Neural cell (in vitro differentiated cells): ENCODE data around the gene SLC24A3. TPM values are rescaled to one million over a fixed set of nuclear protein-coding genes. Genes with fewer than 3 reads are reported as not detected.

Experiments used
- H2AFZ ChIP-seq: fragments of 200-600, 300-800 bp; sonication (generic), shearing (Covaris generic); 2 replicates; pipeline ENCODE4 v1.6.0; 2014; ENCODE audit warnings: low read depth, mild to moderate bottlenecking, antibody characterized with exemption, low read length, moderate library complexity
- H3F3A ChIP-seq: fragments of 200-600 bp; shearing (Covaris generic); 2 replicates; pipeline ENCODE4 v1.6.1; 2016; ENCODE audit warnings: mild to moderate bottlenecking, moderate library complexity, mixed read lengths, antibody characterized with exemption, low read length; ENCODE audit not compliant: insufficient read depth, poor library complexity, severe bottlenecking
- H3K27ac ChIP-seq: fragments of 200-600, 300-800 bp; sonication (generic), shearing (Covaris generic); 2 replicates; pipeline ENCODE4 v1.5.1; 2014; ENCODE audit warnings: mild to moderate bottlenecking, low read length, moderate library complexity
- H3K27me3 ChIP-seq: fragments of 300-800, 200-600 bp; sonication (generic), shearing (Covaris generic); 2 replicates; pipeline ENCODE4 v1.6.0; 2014; ENCODE audit warnings: mild to moderate bottlenecking, low read depth, low read length, moderate library complexity; ENCODE audit not compliant: insufficient read depth
- H3K36me3 ChIP-seq: fragments of 300-800, 200-600 bp; sonication (generic), shearing (Covaris generic); 2 replicates; pipeline ENCODE4 v1.5.1; 2014; ENCODE audit warnings: mild to moderate bottlenecking, antibody characterized with exemption, low read length, moderate library complexity; ENCODE audit not compliant: insufficient read depth
- H3K4me2 ChIP-seq: fragments of 300-800, 200-600 bp; sonication (generic), shearing (Covaris generic); 2 replicates; pipeline ENCODE4 v1.6.0; 2014; ENCODE audit warnings: mild to moderate bottlenecking, low read length
- H3K4me3 ChIP-seq: fragments of 300-800, 200-600 bp; sonication (generic), shearing (Covaris generic); 2 replicates; pipeline ENCODE4 v1.5.1; 2014; ENCODE audit warnings: mild to moderate bottlenecking, low read length, moderate library complexity
- H3K79me2 ChIP-seq: fragments of 200-600 bp; shearing (Covaris generic); replicated peaks from 2 replicates; pipeline ENCODE4 v1.6.0; 2014; ENCODE audit warnings: mild to moderate bottlenecking, low read length, moderate library complexity; ENCODE audit not compliant: insufficient read depth
- H3K9ac ChIP-seq: fragments of 300-800, 200-600 bp; sonication (generic), shearing (Covaris generic); 2 replicates; pipeline ENCODE4 v1.6.1; 2016; ENCODE audit warnings: mild to moderate bottlenecking, low read length, mixed read lengths
- H3K9me2 ChIP-seq: fragments of 200-600 bp; shearing (Covaris generic); 2 replicates; pipeline ENCODE4 v1.6.1; 2016; ENCODE audit warnings: mild to moderate bottlenecking, low read length, mixed read lengths; ENCODE audit not compliant: insufficient read depth
- H3K9me3 ChIP-seq: fragments of 200-600, 300-800 bp; sonication (generic), shearing (Covaris generic); 2 replicates; pipeline ENCODE4 v1.6.1; 2016; ENCODE audit warnings: mild to moderate bottlenecking, mixed run types, low read length, moderate library complexity, mixed read lengths
- H4K20me1 ChIP-seq: fragments of 200-600 bp; shearing (Covaris generic); 2 replicates; pipeline ENCODE4 v1.6.1; 2016; ENCODE audit warnings: mild to moderate bottlenecking, mixed run types; ENCODE audit not compliant: insufficient read depth
- EP300 ChIP-seq: fragments of 450-650 bp; conservative IDR thresholded peaks from 2 replicates; pipeline ENCODE4 v1.6.1; 2014; ENCODE audit warnings: antibody characterized with exemption, mild to moderate bottlenecking, moderate library complexity; ENCODE audit not compliant: poor library complexity, severe bottlenecking
- EZH2 ChIP-seq: fragments of 200-600, 300-800 bp; shearing (Covaris generic), sonication (generic); IDR thresholded peaks from 2 replicates; pipeline ENCODE4 v1.6.1; 2014; ENCODE audit warnings: antibody characterized with exemption, low read length, borderline replicate concordance, mild to moderate bottlenecking; ENCODE audit not compliant: insufficient read depth, poor library complexity, severe bottlenecking
- MXI1 ChIP-seq: fragments of 450-650 bp; conservative IDR thresholded peaks from 2 replicates; pipeline ENCODE4 v1.6.1; 2014; ENCODE audit warnings: antibody characterized with exemption, mild to moderate bottlenecking; ENCODE audit not compliant: poor library complexity, severe bottlenecking
- POLR2AphosphoS5 ChIP-seq: IDR thresholded peaks from 2 replicates; pipeline ENCODE4 v1.6.1; 2012
- RAD21 ChIP-seq: fragments of 450-650 bp; conservative IDR thresholded peaks from 2 replicates; pipeline ENCODE4 v1.6.1; 2014; ENCODE audit warnings: antibody characterized with exemption, mild to moderate bottlenecking, moderate library complexity
- REST ChIP-seq: IDR thresholded peaks from 2 replicates; pipeline ENCODE4 v1.6.1; 2012; ENCODE audit warnings: borderline replicate concordance
- SMC3 ChIP-seq: fragments of 450-650 bp; conservative IDR thresholded peaks from 2 replicates; pipeline ENCODE4 v1.6.1; 2014; ENCODE audit warnings: antibody characterized with exemption, mild to moderate bottlenecking, moderate library complexity; ENCODE audit not compliant: poor library complexity
- TAF1 ChIP-seq: IDR thresholded peaks from 2 replicates; pipeline ENCODE4 v1.6.1; 2012; ENCODE audit warnings: low read depth
- polyA plus RNA-seq: library from polyadenylated mRNA; depleted of rRNA; stranded (reverse); fragments of >200 nt; gene quantifications from 2 replicates; pipeline ENCODE4 v1.2.3, GENCODE V29; 2014
- TF ChIP-seq, protein P1 (sequence below): fragments of 450-650 bp; IDR thresholded peaks from 2 replicates; pipeline ENCODE4 v1.5.1; 2014; ENCODE audit warnings: antibody characterized with exemption, mild to moderate bottlenecking, moderate library complexity; ENCODE audit not compliant: poor library complexity, severe bottlenecking

The SLC24A3 gene
- polyA plus RNA-seq, 1 donor from 2014 or later, result 6.5 TPM

DNA sequence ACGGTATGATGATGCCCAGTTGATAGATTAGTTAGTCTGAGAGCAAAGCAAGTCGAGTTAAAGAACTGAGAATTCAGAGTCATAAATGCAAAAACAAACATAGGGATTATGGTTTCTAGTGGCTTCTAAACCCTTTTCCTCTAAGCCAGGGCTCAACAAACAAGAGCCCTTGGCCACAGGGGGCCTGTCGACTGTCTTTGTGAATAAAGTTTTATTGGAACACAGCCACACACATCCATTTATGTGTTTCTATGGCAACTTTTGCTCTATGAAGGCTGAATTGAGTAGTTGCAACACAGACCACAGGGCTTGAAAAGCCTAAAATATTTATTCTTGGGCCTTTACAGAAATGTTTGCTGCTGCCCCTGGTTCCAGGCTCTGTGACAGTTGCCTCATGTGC lies 76.2 kb downstream of the SLC24A3 start:
- no peak overlapping the region for H3K4me2 ChIP-seq
- no peaks in the 10 kb centered on the region for H3K79me2 ChIP-seq
- no peak overlapping the region for H3K27ac ChIP-seq
- H3F3A ChIP-seq, result no peaks in the 10 kb centered on the region
- H3K9me2 ChIP-seq, result no peaks in the 10 kb centered on the region
- H3K9me3 ChIP-seq, result no peaks in the 10 kb centered on the region
- H3K9ac ChIP-seq, result no peak overlapping the region
- no peaks in the 10 kb centered on the region for H3K36me3 ChIP-seq
- no peak overlapping the region for H2AFZ ChIP-seq
- H3K4me3 ChIP-seq, result no peak overlapping the region
- TF ChIP-seq TAF1 (no peak), SMC3 (no peak), POLR2AphosphoS5 (no peak), MXI1 (no peak)
- TF ChIP-seq, protein P1, sequence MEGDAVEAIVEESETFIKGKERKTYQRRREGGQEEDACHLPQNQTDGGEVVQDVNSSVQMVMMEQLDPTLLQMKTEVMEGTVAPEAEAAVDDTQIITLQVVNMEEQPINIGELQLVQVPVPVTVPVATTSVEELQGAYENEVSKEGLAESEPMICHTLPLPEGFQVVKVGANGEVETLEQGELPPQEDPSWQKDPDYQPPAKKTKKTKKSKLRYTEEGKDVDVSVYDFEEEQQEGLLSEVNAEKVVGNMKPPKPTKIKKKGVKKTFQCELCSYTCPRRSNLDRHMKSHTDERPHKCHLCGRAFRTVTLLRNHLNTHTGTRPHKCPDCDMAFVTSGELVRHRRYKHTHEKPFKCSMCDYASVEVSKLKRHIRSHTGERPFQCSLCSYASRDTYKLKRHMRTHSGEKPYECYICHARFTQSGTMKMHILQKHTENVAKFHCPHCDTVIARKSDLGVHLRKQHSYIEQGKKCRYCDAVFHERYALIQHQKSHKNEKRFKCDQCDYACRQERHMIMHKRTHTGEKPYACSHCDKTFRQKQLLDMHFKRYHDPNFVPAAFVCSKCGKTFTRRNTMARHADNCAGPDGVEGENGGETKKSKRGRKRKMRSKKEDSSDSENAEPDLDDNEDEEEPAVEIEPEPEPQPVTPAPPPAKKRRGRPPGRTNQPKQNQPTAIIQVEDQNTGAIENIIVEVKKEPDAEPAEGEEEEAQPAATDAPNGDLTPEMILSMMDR, result no peak
- no peaks in the 10 kb centered on the region for H3K27me3 ChIP-seq
- no peaks in the 10 kb centered on the region for H4K20me1 ChIP-seq

DNA sequence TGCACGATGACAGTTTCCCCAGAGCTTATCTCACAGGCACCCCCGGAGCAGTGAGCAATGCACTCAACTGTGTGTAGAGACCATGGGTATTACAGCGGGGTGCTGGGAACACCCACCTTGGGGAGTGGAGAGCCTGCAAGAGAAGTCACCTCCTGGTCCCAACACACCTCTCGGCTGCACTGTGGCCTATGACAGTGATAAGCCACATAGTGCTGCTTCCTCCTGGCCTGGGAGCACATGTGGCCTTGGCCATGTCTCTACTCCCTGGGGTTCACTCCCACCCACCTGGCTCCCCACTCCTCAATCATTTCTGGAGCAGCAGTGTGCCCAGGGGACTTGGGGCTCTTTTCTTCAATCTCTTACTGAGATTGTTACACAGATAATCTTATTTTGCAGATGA lies 77.0 kb downstream of the SLC24A3 start:
- Histone ChIP-seq H3K9ac (no peak overlapping the region), H3K4me3 (no peak overlapping the region), H3K9me2 (no peaks in the 10 kb centered on the region), H3K27ac (no peak overlapping the region), H3K4me2 (no peak overlapping the region), H3K79me2 (no peaks in the 10 kb centered on the region), H2AFZ (no peak overlapping the region), H3K9me3 (no peaks in the 10 kb centered on the region), H3F3A (no peaks in the 10 kb centered on the region), H4K20me1 (no peaks in the 10 kb centered on the region), H3K36me3 (no peaks in the 10 kb centered on the region), H3K27me3 (no peaks in the 10 kb centered on the region)
- no peak for TF ChIP-seq MXI1
- TF ChIP-seq, protein P1, result no peak
- TF ChIP-seq REST, result no peak
- no peak for TF ChIP-seq SMC3
- no peak for TF ChIP-seq RAD21
- no peak for TF ChIP-seq EZH2
- TF ChIP-seq POLR2AphosphoS5, result no peak
- no peak for TF ChIP-seq TAF1
- no peak for TF ChIP-seq EP300
